Midbrain (tissue), 1 donor: Measurements from ENCODE around the gene ZNHIT1.
"Not testable (repeated sequence)": the region's sequence is repeated elsewhere in the genome, so short reads cannot be mapped to it uniquely, and the experiment has no call there.

Source experiments
- DNase-seq: peaks from one replicate; lab custom pipeline; 2025; lab: John Stamatoyannopoulos, UW

Gene ZNHIT1

GRCh38 chr7:101241443-101242349 lies 23.7 kb downstream of the ZNHIT1 start:
- DNase-seq = no peak

- DNase-seq = peak; percentile 38
These were observed 25.8 kb downstream of the ZNHIT1 start for GRCh38 chr7:101243646-101244374.

GRCh38 chr7:101244375-101245146 lies 26.6 kb downstream of the ZNHIT1 start, which contains the start of gene FIS1:
FIS1 (minus strand) TSS chr7:101245081; CDS start chr7:101245004, 77 bp downstream.
- DNase-seq = peak; percentile 95

DNA sequence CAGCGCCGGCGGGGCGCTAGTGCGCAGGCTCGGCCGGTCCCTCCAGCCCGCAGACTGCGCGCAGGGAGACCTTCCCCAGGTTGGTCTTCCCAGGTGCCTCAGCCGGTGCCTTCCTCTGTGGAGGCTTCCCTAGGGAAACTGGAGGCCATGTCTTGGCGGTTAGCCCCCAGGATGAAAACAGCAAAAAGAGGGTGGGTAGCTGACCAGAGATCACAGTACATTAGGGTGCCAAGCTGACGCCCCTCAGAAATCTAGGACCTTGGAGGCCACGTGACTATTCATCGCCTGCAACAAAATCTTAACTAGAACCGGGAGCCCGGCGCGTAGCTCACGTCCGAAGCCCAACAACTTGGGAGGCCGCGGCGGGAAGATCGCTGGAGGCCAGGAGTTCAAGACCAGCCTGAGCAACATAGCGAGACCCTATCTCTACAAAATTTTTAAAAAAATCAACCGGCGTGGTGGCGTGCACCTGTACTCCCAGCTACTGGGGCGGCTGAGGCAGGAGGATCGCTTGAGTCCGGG lies 27.2 kb downstream of the ZNHIT1 start:
- DNase-seq = no peak

GRCh38 chr7:101248276-101248675 lies 30.3 kb downstream of the ZNHIT1 start:
- DNase-seq = no peak

DNA sequence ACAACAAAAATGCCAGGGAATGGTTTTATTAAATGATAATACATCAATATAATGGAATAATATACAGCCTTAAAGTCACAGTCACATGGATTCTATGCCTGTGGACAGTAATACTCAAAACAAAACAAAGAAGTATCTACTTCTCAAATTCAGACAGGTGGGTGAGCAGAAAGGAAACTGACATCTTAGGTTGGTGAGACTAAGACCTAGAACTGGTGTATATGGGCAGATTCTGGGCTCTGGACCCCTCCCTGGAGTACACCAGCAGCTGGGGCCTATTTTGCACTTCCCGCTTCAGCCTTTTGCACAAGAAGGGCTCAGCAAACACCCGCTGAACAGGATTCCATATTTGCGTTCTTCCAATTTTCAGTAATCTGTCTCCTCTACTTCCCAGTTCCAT lies 32.4 kb downstream of the ZNHIT1 start:
- no peak for DNase-seq

GRCh38 chr7:101251871-101252659 lies 34.1 kb downstream of the ZNHIT1 start:
- DNase-seq = peak; percentile 96

- DNase-seq = not testable (repeated sequence)
These were observed 35.2 kb downstream of the ZNHIT1 start for GRCh38 chr7:101253199-101253598.

DNA sequence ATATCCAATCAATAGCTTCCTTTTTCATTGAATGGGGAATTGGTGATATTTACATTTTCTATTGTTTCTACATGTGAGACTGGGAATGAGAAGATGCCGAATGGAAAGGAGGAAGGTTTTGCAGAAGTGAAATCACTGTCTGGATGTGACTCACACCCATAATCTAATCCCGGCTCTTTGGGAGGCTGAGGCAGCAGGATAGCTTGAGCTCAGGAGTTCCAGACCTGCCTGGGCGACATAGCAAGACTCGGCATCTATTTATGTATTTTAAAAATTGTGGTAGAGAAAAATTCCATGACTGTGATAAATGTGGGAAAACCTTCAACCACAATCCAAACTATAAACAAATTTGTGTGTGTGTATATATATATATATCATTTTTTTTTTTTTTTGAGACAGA lies 37.8 kb downstream of the ZNHIT1 start:
- DNase-seq = no peak

GRCh38 chr7:101258243-101258731 lies 40.3 kb downstream of the ZNHIT1 start:
- DNase-seq = no peak

GRCh38 chr7:101264102-101264706 lies 46.2 kb downstream of the ZNHIT1 start:
- not testable (repeated sequence) for DNase-seq

- no peak for DNase-seq
These were observed 47.9 kb downstream of the ZNHIT1 start for GRCh38 chr7:101265622-101266516.

- no peak for DNase-seq
These were observed 51.7 kb downstream of the ZNHIT1 start for GRCh38 chr7:101269664-101270063.

- no peak for DNase-seq
These were observed 53.1 kb downstream of the ZNHIT1 start for GRCh38 chr7:101271021-101271420.

DNA sequence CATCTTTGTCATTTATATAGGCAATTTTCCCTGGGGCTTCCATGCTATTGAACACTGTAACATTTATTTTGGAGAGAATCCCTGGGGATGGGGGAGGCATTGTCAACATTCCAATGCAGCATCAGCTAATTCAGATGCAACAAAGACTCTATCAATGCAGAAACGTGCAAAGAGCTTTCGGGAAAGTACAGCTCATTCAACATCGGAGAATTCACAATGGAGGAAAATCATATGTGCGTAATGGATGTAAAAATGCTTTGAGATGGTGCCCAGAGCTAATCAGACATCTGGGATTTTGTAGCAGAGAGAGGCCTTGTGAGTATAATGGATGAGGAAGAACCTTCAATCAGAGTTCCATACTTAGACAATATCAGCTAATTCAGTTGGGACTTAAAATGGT lies 55.2 kb downstream of the ZNHIT1 start:
- DNase-seq = no peak
